GM10248 (cell line): ENCODE data around the gene ZNF654.

Experiments
- CTCF ChIA-PET: fragments of 300-600 bp; sonication (Branson Sonifier 250); formaldehyde crosslinking; extraction: SDS; loops from one replicate; lab custom pipeline; 2021; ENCODE audit warnings: antibody characterized with exemption; lab: Yijun Ruan, JAX
- POLR2A ChIA-PET: fragments of 350-650 bp; sonication (Branson Sonifier 250); formaldehyde crosslinking; extraction: SDS; loops from one replicate; lab custom pipeline; 2020; ENCODE audit warnings: antibody characterized with exemption; lab: Yijun Ruan, JAX
- DNase-seq: peaks from one replicate; pipeline ENCODE4 v3.0.0; 2012; ENCODE audit errors: extremely low spot score
- CTCF ChIP-seq: IDR thresholded peaks from 2 replicates; pipeline ENCODE4 v1.5.1; 2012; ENCODE audit warnings: mild to moderate bottlenecking, low read depth; ENCODE audit errors: extremely low read depth, missing control alignments, control extremely low read depth

ZNF654 gene

GRCh38 chr3:88148651-88149050 is 89.6 kb downstream of the ZNF654 start:
- ChIA-PET CTCF (interaction anchor here (1.3 to 2.6 kb wide), 6 partner anchors 10 to 116 kb away, joined by 3 to 12 read pairs (median 4); no protein-coding TSS in a partner anchor), POLR2A (no interaction called here)
- no peak for TF ChIP-seq CTCF
- DNase-seq: no peak

GRCh38 chr3:88149101-88149508 is 90.0 kb downstream of the ZNF654 start:
- peak; percentile 16 for DNase-seq
- ChIA-PET CTCF (interaction anchor here (1.0 to 2.6 kb wide), 8 partner anchors 11 to 116 kb away, joined by 3 to 12 read pairs (median 4); no protein-coding TSS in a partner anchor), POLR2A (interaction anchor here (1.6 kb wide), 1 partner anchor 91 kb away, joined by 8 read pairs; the partner anchor contains the start of gene CGGBP1)
- no peak for TF ChIP-seq CTCF

- TF ChIP-seq CTCF: no peak
- POLR2A ChIA-PET: interaction anchor here (1.6 kb wide), 1 partner anchor 91 kb away, joined by 8 read pairs; the partner anchor contains the start of gene CGGBP1
- CTCF ChIA-PET: interaction anchor here (0.8 to 2.6 kb wide), 13 partner anchors 8 to 117 kb away, joined by 3 to 12 read pairs (median 3); no protein-coding TSS in a partner anchor
- DNase-seq: peak; percentile 86
Observed at GRCh38 chr3:88149509-88150362, 90.7 kb downstream of the ZNF654 start, which contains the start of gene C3orf38. TSS of gene C3orf38 (plus strand) at chr3:88149959. CDS start at chr3:88150053, 94 bp downstream.

GRCh38 chr3:88150371-88150770 is 91.3 kb downstream of the ZNF654 start:
- ChIA-PET CTCF (interaction anchor here (0.8 to 2.2 kb wide), 8 partner anchors 9 to 94 kb away, joined by 3 to 6 read pairs (median 3); no protein-coding TSS in a partner anchor), POLR2A (interaction anchor here (1.6 kb wide), 1 partner anchor 92 kb away, joined by 8 read pairs; the partner anchor contains the start of gene CGGBP1)
- no peak for TF ChIP-seq CTCF
- DNase-seq: peak; percentile 56

GRCh38 chr3:88150806-88151205 is 91.8 kb downstream of the ZNF654 start:
- no peak for TF ChIP-seq CTCF
- ChIA-PET POLR2A (no interaction called here), CTCF (interaction anchor here (0.8 to 2.2 kb wide), 6 partner anchors 9 to 94 kb away, joined by 3 to 6 read pairs (median 3); no protein-coding TSS in a partner anchor)
- DNase-seq: peak; percentile 19

- POLR2A ChIA-PET: interaction anchor here (0.6 kb wide), 1 partner anchor 13 kb away, joined by 3 read pairs; no protein-coding TSS in a partner anchor
- no peak for DNase-seq
- CTCF ChIA-PET: interaction anchor here (1.1 to 2.2 kb wide), 3 partner anchors 10 to 95 kb away, joined by 3 to 6 read pairs (median 5); no protein-coding TSS in a partner anchor
- no peak for TF ChIP-seq CTCF
Observed at GRCh38 chr3:88151358-88151757, 92.3 kb downstream of the ZNF654 start.
